Astrocyte (in vitro differentiated cells and primary cell): ENCODE data around the gene CDV3.

Experiments
- CTCF ChIP-seq: IDR thresholded peaks from 2 replicates; pipeline ENCODE4 v1.5.1; 2011; ENCODE audit warnings: low read depth, mild to moderate bottlenecking, inconsistent platforms, low read length, moderate library complexity; ENCODE audit not compliant: insufficient read depth
- EZH2 ChIP-seq: IDR thresholded peaks from 2 replicates; pipeline ENCODE4 v1.6.1; 2012; ENCODE audit warnings: mild to moderate bottlenecking, low read length, inconsistent platforms; ENCODE audit not compliant: insufficient read depth

DNA sequence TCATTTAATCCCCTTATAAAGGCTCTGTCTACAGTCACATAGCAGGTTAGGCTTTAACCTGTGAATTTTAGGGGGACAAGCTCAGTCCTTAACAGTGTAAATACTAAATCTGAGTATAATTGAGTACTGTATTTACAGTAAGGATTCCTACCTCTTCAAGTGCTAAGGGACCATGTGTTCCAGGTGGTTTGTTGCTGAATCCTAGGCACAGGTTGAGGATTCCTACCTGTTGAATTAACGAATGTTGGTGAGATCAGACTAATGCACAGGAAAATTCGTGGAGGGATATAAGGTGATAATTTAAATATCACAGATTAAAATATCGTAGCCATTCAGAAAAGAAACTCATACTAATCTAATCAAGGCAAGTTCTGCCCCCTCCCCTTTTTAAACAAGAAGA is 24.9 kb downstream of the CDV3 start:
- TF ChIP-seq CTCF (no peak), EZH2 (no peak)
